SK-N-SH treated with all-trans-retinoic acid at 6 μM for 48 hours (cell line): ENCODE measurements around the gene ZNFX1.
A peak's percentile ranks its signal among the peaks of the same experiment; 100 is the strongest.

Source experiments
- ATAC-seq: fragments of 200-7000 bp; cut with Tn5 transposase; 3 replicates; pipeline ENCODE4 v1.9.1; 2020; ENCODE audit warnings: mild to moderate bottlenecking, moderate library complexity
- BACH2 ChIP-seq: fragments of 250-450 bp; sonication (Bioruptor Pico); IDR thresholded peaks from 2 replicates; pipeline ENCODE4 v1.9.0; 2021; ENCODE audit warnings: mild to moderate bottlenecking, borderline replicate concordance
- CREB5 ChIP-seq: fragments of 250-450 bp; sonication (Bioruptor Pico); IDR thresholded peaks from 2 replicates; pipeline ENCODE4 v1.5.1; 2020; ENCODE audit warnings: low read depth, mild to moderate bottlenecking, moderate library complexity
- CSDC2 ChIP-seq: fragments of 250-450 bp; sonication (Bioruptor Pico); IDR thresholded peaks from 2 replicates; pipeline ENCODE4 v1.5.0; 2020; ENCODE audit warnings: mild to moderate bottlenecking, moderate library complexity
- CSRNP3 ChIP-seq: fragments of 250-450 bp; sonication (Bioruptor Pico); IDR thresholded peaks from 2 replicates; pipeline ENCODE4 v1.5.1; 2021; ENCODE audit warnings: mild to moderate bottlenecking, moderate library complexity
- ESRRG ChIP-seq: fragments of 250-450 bp; sonication (Bioruptor Pico); IDR thresholded peaks from 2 replicates; pipeline ENCODE4 v1.6.1; 2021; ENCODE audit warnings: mild to moderate bottlenecking
- GLIS3 ChIP-seq: fragments of 250-450 bp; sonication (Bioruptor Pico); IDR thresholded peaks from 2 replicates; pipeline ENCODE4 v1.5.0; 2020; ENCODE audit warnings: mild to moderate bottlenecking, moderate library complexity
- ISL1 ChIP-seq: fragments of 250-450 bp; sonication (Bioruptor Pico); IDR thresholded peaks from 2 replicates; pipeline ENCODE4 v2.1.2; 2022; ENCODE audit warnings: mild to moderate bottlenecking, moderate library complexity
- OSR1 ChIP-seq: fragments of 250-450 bp; sonication (Bioruptor Pico); IDR thresholded peaks from 2 replicates; pipeline ENCODE4 v1.8.0; 2022; ENCODE audit warnings: moderate library complexity, mild to moderate bottlenecking, inconsistent platforms
- POU6F1 ChIP-seq: fragments of 250-450 bp; sonication (Bioruptor Pico); IDR thresholded peaks from 2 replicates; pipeline ENCODE4 v1.8.0; 2021; ENCODE audit warnings: low read depth, mild to moderate bottlenecking, moderate library complexity, borderline replicate concordance
- PPARA ChIP-seq: fragments of 250-450 bp; sonication (Bioruptor Pico); IDR thresholded peaks from 2 replicates; pipeline ENCODE4 v1.5.0; 2020; ENCODE audit warnings: mild to moderate bottlenecking, borderline replicate concordance
- RARB ChIP-seq: fragments of 250-450 bp; sonication (Bioruptor Pico); IDR thresholded peaks from 2 replicates; pipeline ENCODE4 v1.8.0; 2021; ENCODE audit warnings: mild to moderate bottlenecking, moderate library complexity
- TCF4 ChIP-seq: fragments of 250-450 bp; sonication (Bioruptor Pico); IDR thresholded peaks from 2 replicates; pipeline ENCODE4 v1.8.0; 2021; ENCODE audit warnings: mild to moderate bottlenecking, moderate library complexity, borderline replicate concordance
- TOX ChIP-seq: fragments of 250-450 bp; sonication (Bioruptor Pico); IDR thresholded peaks from 2 replicates; pipeline ENCODE4 v1.8.0; 2021; ENCODE audit warnings: mild to moderate bottlenecking, moderate library complexity, borderline replicate concordance
- TSHZ2 ChIP-seq: fragments of 250-450 bp; sonication (Bioruptor Pico); IDR thresholded peaks from 2 replicates; pipeline ENCODE4 v1.5.0; 2020; ENCODE audit warnings: mild to moderate bottlenecking, moderate library complexity
- ZC3H10 ChIP-seq: fragments of 250-450 bp; sonication (Bioruptor Pico); IDR thresholded peaks from 2 replicates; pipeline ENCODE4 v1.5.1; 2021; ENCODE audit warnings: mild to moderate bottlenecking, moderate library complexity
- ZFP3 ChIP-seq: fragments of 250-450 bp; sonication (Bioruptor Pico); IDR thresholded peaks from 2 replicates; pipeline ENCODE4 v1.5.0; 2020; ENCODE audit warnings: mild to moderate bottlenecking, moderate library complexity
- ZFP30 ChIP-seq: fragments of 450-650 bp; formaldehyde crosslinking; IDR thresholded peaks from 2 replicates; pipeline ENCODE4 v1.5.0; 2022; ENCODE audit warnings: mild to moderate bottlenecking, moderate library complexity
- ZNF70 ChIP-seq: fragments of 450-650 bp; formaldehyde crosslinking; IDR thresholded peaks from 2 replicates; pipeline ENCODE4 v1.5.0; 2020; ENCODE audit warnings: mild to moderate bottlenecking, moderate library complexity

ZNFX1 gene

GRCh38 chr20:49225896-49226295, 52.0 kb downstream of the ZNFX1 start:
- no peak for ATAC-seq
- TF ChIP-seq PPARA (CRISPR knock-in tag) (no peak), ZC3H10 (CRISPR knock-in tag) (no peak), ZFP3 (CRISPR knock-in tag) (no peak), RARB (CRISPR knock-in tag) (no peak)

- TF ChIP-seq ZFP30 (CRISPR knock-in tag), result no peak
- no peak for TF ChIP-seq RARB (CRISPR knock-in tag)
- TF ChIP-seq CSDC2 (CRISPR knock-in tag), result no peak
- no peak for TF ChIP-seq GLIS3
- no peak for TF ChIP-seq BACH2 (CRISPR knock-in tag)
- TF ChIP-seq ZFP3 (CRISPR knock-in tag), result no peak
- TF ChIP-seq TSHZ2 (CRISPR knock-in tag), result no peak
- TF ChIP-seq TCF4 (CRISPR knock-in tag), result no peak
- ATAC-seq, result peak; percentile 9
These were observed 57.7 kb downstream of the ZNFX1 start for GRCh38 chr20:49219924-49220831.

GRCh38 chr20:49219091-49219923, 58.5 kb downstream of the ZNFX1 start, which contains the start of gene DDX27:
DDX27 (plus strand) TSS chr20:49219416; CDS start chr20:49219449, 33 bp downstream.
- ATAC-seq, result peak; percentile 91
- TF ChIP-seq ZFP30 (CRISPR knock-in tag), result no peak
- TF ChIP-seq CSRNP3 (CRISPR knock-in tag), result peak; percentile 73; the same call in 1 of the 2 replicates
- TF ChIP-seq CREB5, result no peak

GRCh38 chr20:49218739-49219090, 59.1 kb downstream of the ZNFX1 start:
- peak; percentile 5; the same call in 2 of the 3 replicates for ATAC-seq

GRCh38 chr20:49216991-49217578, 60.8 kb downstream of the ZNFX1 start:
- ATAC-seq, result peak; percentile 75
- no peak for TF ChIP-seq ZFP3 (CRISPR knock-in tag)
- no peak for TF ChIP-seq ISL1 (CRISPR knock-in tag)
- no peak for TF ChIP-seq CREB5
- no peak for TF ChIP-seq TOX
- no peak for TF ChIP-seq ESRRG (CRISPR knock-in tag)
- no peak for TF ChIP-seq ZNF70 (CRISPR knock-in tag)
- no peak for TF ChIP-seq OSR1 (CRISPR knock-in tag)
- TF ChIP-seq RARB (CRISPR knock-in tag), result no peak
- TF ChIP-seq POU6F1 (CRISPR knock-in tag), result no peak
- TF ChIP-seq CSDC2 (CRISPR knock-in tag), result no peak
- TF ChIP-seq PPARA (CRISPR knock-in tag), result no peak
- no peak for TF ChIP-seq CSRNP3 (CRISPR knock-in tag)
